Gastroesophageal sphincter (tissue), 4 donors: Measurements from ENCODE around the gene UFM1. TPM values are rescaled to one million over a fixed set of nuclear protein-coding genes. Genes with fewer than 3 reads are reported as not detected.
"Not testable (repeated sequence)": the region's sequence is repeated elsewhere in the genome, so short reads cannot be mapped to it uniquely, and the experiment has no call there.

Experiments
- ATAC-seq: fragments of 150-250 bp; one replicate; pipeline ENCODE4 v1.9.1; 2016; ENCODE audit warnings: mild to moderate bottlenecking, moderate library complexity
- H3K27ac ChIP-seq, 4 donors: fragments of 200-600 bp; sonication (generic) in 3 of 4; 1 replicate in 3 of 4; 2 replicates in 1 of 4; pipeline ENCODE4 v1.5.1; 2016 to 2019
- H3K27me3 ChIP-seq: fragments of 200-600 bp; sonication (generic); one replicate; pipeline ENCODE4 v1.5.1; 2019
- H3K36me3 ChIP-seq, 2 donors: fragments of 200-600 bp; sonication (generic); one replicate each; pipeline ENCODE4 v1.5.1; 2019; ENCODE audit warnings: control low read depth in 1 of 2
- H3K4me1 ChIP-seq, 3 donors: fragments of 200-600 bp; sonication (generic); 1 replicate in 2 of 3; 2 replicates in 1 of 3; pipeline ENCODE4 v1.5.1; 2016 to 2019; ENCODE audit warnings: control low read depth in 2 of 3
- H3K4me3 ChIP-seq, 2 donors: fragments of 200-600 bp; sonication (generic); one replicate each; pipeline ENCODE4 v1.5.1; 2019; ENCODE audit warnings: mild to moderate bottlenecking in 1 of 2, moderate library complexity in 1 of 2
- H3K9me3 ChIP-seq, 3 donors: fragments of 200-600 bp; sonication (generic); one replicate each; pipeline ENCODE4 v1.5.1; 2017 to 2019; ENCODE audit warnings: control low read depth in 2 of 3
- EP300 ChIP-seq: sonication (generic); formaldehyde crosslinking; IDR thresholded peaks from one replicate; pipeline ENCODE4 v1.6.1; 2017; ENCODE audit warnings: antibody characterized with exemption, mild to moderate bottlenecking
- POLR2A ChIP-seq, 2 donors: fragments of 450-650 bp; IDR thresholded peaks; one replicate each; pipeline ENCODE4 v1.6.1; 2017; ENCODE audit warnings: antibody characterized with exemption in 2 of 2, mild to moderate bottlenecking in 2 of 2, moderate library complexity in 1 of 2
- POLR2AphosphoS5 ChIP-seq: sonication (generic); formaldehyde crosslinking; IDR thresholded peaks from one replicate; pipeline ENCODE4 v1.6.1; 2017; ENCODE audit warnings: antibody characterized with exemption
- WGBS, 2 donors: methylation state at CpG; one replicate each; pipeline ENCODE4 v1.1.5; 2018; ENCODE audit warnings: low coverage in 1 of 2; 5-methylcytosine and 5-hydroxymethylcytosine counted together
- total RNA-seq, 4 donors: library from RNA; depleted of rRNA; stranded (reverse); fragments of >200 nt; gene quantifications; one replicate each; pipeline ENCODE4 v1.1.0, GENCODE V29; 2016
- TF ChIP-seq, protein P1 (sequence below), 4 experiments: fragments of 200-600 bp in 2 of 4; fragments of 450-650 bp in 2 of 4; sonication (generic) in 1 of 4; IDR thresholded peaks; one replicate each; pipeline ENCODE4 v1.5.1; 2017 to 2019; ENCODE audit warnings: antibody characterized with exemption in 4 of 4, mild to moderate bottlenecking in 2 of 4, moderate library complexity in 2 of 4

UFM1 gene
- total RNA-seq, 4 donors from 2014 or later: 37.9 to 66.2 (median 55.0) TPM

DNA sequence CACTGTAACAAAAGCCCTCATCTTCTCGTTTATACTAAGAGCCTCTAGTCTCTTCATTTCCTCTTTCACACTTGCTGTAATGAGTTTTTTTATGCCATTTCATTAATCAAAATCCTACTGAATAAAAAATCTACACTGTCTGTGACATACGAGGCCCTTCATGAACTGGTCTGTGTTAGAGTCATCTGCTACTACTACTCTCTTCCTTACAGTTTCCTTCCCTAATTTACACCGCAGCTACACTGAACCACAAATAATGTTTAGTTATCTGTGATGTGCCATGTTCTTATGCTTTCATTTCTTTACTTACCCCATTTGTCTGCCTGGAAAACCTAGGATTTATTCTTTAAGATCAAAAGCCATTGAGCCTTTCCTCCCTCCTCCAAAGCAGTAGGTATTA lies 16.0 kb downstream of the UFM1 start:
- no peaks in the 10 kb centered on the region for H3K27me3 ChIP-seq
- H3K36me3 ChIP-seq: peaks cover 0 to 32% of the 10 kb centered on the region in 2 donors
- H3K4me3 ChIP-seq: no peak overlapping the region
- no peak for ATAC-seq
- no peaks in the 10 kb centered on the region for H3K4me1 ChIP-seq
- H3K9me3 ChIP-seq: no peaks in the 10 kb centered on the region
- 47 to 57% methylated on average over 3 of the region's 3 CpGs for WGBS, 2 donors
- TF ChIP-seq, protein P1, sequence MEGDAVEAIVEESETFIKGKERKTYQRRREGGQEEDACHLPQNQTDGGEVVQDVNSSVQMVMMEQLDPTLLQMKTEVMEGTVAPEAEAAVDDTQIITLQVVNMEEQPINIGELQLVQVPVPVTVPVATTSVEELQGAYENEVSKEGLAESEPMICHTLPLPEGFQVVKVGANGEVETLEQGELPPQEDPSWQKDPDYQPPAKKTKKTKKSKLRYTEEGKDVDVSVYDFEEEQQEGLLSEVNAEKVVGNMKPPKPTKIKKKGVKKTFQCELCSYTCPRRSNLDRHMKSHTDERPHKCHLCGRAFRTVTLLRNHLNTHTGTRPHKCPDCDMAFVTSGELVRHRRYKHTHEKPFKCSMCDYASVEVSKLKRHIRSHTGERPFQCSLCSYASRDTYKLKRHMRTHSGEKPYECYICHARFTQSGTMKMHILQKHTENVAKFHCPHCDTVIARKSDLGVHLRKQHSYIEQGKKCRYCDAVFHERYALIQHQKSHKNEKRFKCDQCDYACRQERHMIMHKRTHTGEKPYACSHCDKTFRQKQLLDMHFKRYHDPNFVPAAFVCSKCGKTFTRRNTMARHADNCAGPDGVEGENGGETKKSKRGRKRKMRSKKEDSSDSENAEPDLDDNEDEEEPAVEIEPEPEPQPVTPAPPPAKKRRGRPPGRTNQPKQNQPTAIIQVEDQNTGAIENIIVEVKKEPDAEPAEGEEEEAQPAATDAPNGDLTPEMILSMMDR (IDR thresholded peaks at IDR 0.05): no peak
- TF ChIP-seq POLR2AphosphoS5 (no peak), POLR2A (IDR thresholded peaks at IDR 0.05) (no peak), EP300 (no peak)
- no peak overlapping the region for H3K27ac ChIP-seq

DNA sequence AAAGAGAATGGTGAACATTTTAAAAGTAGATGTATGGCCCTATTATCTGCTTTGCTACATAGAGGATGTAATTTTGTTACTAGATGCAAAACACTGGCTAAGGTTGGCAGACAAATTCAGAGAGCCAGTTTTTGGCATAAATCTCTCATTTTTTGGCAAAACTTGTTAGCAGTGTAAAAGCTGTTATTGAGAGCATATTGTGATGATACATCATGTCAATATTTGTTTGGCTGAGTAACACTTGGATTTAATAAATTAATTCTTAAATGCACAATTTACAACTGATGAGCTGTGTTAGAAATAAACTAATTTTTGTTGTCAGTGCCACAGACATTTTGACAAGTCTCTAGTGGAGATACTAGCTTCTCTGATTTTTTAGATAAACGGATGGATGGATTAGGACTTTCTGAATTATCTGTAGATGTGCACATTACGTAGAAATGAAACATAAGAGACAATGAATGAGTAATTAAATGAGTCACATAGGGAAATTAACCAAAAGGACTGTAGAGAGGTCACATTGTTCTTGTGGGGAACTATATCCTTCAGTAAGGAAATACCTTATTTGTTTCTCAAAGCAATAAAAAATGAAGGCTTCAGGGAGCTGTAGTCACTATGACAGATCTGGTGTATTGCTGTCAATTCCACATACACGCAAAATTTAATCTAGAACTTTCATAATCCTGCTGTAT lies 17.4 kb downstream of the UFM1 start:
- 53 to 73% methylated on average over 3 of the region's 3 CpGs for WGBS, 2 donors

DNA sequence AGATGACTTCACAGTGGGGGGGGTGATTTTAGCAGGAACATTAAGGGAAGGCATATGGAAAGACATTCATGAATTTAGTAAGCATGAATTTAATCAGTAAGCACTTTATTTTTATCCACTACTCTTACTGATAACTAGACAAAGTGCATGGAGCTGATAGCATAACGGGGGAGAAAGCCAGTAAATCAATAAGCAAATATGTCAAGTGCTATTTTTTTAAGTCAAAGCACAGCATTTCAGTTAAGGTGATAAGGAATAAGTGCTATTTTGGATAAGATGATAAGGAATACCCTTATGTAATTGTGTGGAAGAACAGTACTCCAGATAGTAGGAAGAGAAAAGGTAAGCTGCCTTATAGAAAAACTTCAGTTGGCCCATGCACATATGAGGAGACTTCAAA lies 19.4 kb downstream of the UFM1 start:
- 35 to 56% methylated on average over 1 of the region's 1 CpG for WGBS, 2 donors
- no peaks in the 10 kb centered on the region for H3K4me1 ChIP-seq
- no peak overlapping the region for H3K4me3 ChIP-seq
- TF ChIP-seq POLR2A (IDR thresholded peaks at IDR 0.05) (no peak), POLR2AphosphoS5 (no peak), EP300 (no peak)
- TF ChIP-seq, protein P1 (IDR thresholded peaks at IDR 0.05): no peak
- no peak overlapping the region for H3K27ac ChIP-seq
- no peak for ATAC-seq
- no peaks in the 10 kb centered on the region for H3K27me3 ChIP-seq
- H3K36me3 ChIP-seq: no peaks in the 10 kb centered on the region
- no peaks in the 10 kb centered on the region for H3K9me3 ChIP-seq

More for the DNA sequence above, 17.4 kb downstream of the UFM1 start:
- ATAC-seq: no peak
- no peaks in the 10 kb centered on the region for H3K9me3 ChIP-seq
- H3K4me1 ChIP-seq: no peaks in the 10 kb centered on the region
- H3K4me3 ChIP-seq: no peak overlapping the region
- H3K27me3 ChIP-seq: no peaks in the 10 kb centered on the region
- H3K27ac ChIP-seq: no peak overlapping the region
- TF ChIP-seq EP300: no peak
- TF ChIP-seq, protein P1 (IDR thresholded peaks at IDR 0.05): no peak
- TF ChIP-seq POLR2A (IDR thresholded peaks at IDR 0.05): no peak
- no peak for TF ChIP-seq POLR2AphosphoS5
- peaks cover 0 to 18% of the 10 kb centered on the region in 2 donors for H3K36me3 ChIP-seq

DNA sequence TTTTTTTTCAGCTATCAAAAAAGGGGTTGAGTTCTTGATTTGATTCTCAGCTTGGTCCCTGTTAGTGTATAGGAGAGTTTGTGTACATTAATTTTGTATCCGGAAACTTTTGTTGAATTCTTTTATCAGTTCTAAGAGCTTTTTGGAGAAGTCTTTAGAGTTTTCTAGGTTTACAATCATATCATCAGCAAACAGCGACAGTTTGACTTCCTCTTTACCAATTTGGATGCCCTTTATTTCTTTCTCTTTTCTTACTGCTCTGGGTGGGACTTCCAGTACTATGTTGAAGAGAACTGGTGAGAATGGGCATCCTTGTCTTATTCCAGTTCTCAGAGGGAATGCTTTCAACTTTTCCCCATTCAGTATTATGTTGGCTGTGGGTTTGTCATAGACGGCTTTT lies 20.4 kb downstream of the UFM1 start:
- not testable (repeated sequence) for H3K4me3 ChIP-seq, ATAC-seq, H3K4me1 ChIP-seq, H3K27me3 ChIP-seq, H3K9me3 ChIP-seq, H3K36me3 ChIP-seq, H3K27ac ChIP-seq
- 85% methylated on average over 3 of the region's 3 CpGs for WGBS, 2 donors

DNA sequence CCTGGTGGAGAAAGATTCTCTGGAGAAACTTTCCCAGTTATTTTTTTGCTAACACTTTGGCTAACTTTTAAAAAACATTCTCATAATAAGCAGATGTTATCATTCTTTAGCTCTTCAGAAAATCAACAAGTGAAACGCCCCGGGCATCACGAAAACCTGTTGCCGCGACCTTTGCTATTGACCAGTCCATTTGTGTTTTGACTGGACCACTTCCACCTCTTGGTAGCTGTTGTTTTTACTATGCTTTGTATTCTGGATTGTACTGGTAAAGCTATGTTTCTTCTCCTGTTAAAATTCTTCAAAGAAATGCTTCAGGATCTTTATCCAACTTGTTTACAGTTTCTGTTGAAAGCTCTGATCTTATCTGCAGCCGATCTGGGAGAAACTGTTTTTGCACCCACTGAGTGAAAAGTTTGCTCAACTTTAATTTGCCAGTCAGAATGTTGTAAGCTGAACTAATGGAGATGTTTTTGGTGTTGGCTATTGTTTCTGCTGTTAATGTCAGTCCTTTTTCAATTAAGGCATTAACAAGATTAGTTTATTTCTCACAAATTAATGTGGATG lies 23.3 kb downstream of the UFM1 start:
- H3K4me1 ChIP-seq: no peaks in the 10 kb centered on the region
- H3K9me3 ChIP-seq: no peaks in the 10 kb centered on the region
- no peak overlapping the region for H3K27ac ChIP-seq
- no peaks in the 10 kb centered on the region for H3K36me3 ChIP-seq
- H3K27me3 ChIP-seq: no peaks in the 10 kb centered on the region
- 52 to 59% methylated on average over 6 of the region's 6 CpGs for WGBS, 2 donors
- ATAC-seq: no peak
- no peak overlapping the region for H3K4me3 ChIP-seq
- TF ChIP-seq EP300 (no peak), POLR2AphosphoS5 (no peak), POLR2A (IDR thresholded peaks at IDR 0.05) (no peak)
- TF ChIP-seq, protein P1 (IDR thresholded peaks at IDR 0.05): no peak
